ENCODE results near the gene GLT1D1. TPM values are rescaled to one million over a fixed set of nuclear protein-coding genes. Genes with fewer than 3 reads are reported as not detected.

The GLT1D1 gene
- total RNA-seq, 1 donor from 2014 or later, result 5.3 TPM

- intact Hi-C loops (cut with DNase I), result no loop called here
- peaks cover 21% of the 10 kb centered on the region for H3K27me3 ChIP-seq (ENCODE audit: low read depth)
- TF ChIP-seq CTCF (IDR thresholded peaks at IDR 0.05), result no peak
- no peaks in the 10 kb centered on the region for H3K9me3 ChIP-seq
- no peaks in the 10 kb centered on the region for H3K36me3 ChIP-seq
- no peak overlapping the region for H3K4me3 ChIP-seq
- no peaks in the 10 kb centered on the region for H3K4me1 ChIP-seq
- H3K27ac ChIP-seq, result no peak overlapping the region
- no peak for DNase-seq
- no peak for ATAC-seq
Measured at GRCh38 chr12:128852026-128852698, 1.1 kb upstream of the GLT1D1 start.

DNA sequence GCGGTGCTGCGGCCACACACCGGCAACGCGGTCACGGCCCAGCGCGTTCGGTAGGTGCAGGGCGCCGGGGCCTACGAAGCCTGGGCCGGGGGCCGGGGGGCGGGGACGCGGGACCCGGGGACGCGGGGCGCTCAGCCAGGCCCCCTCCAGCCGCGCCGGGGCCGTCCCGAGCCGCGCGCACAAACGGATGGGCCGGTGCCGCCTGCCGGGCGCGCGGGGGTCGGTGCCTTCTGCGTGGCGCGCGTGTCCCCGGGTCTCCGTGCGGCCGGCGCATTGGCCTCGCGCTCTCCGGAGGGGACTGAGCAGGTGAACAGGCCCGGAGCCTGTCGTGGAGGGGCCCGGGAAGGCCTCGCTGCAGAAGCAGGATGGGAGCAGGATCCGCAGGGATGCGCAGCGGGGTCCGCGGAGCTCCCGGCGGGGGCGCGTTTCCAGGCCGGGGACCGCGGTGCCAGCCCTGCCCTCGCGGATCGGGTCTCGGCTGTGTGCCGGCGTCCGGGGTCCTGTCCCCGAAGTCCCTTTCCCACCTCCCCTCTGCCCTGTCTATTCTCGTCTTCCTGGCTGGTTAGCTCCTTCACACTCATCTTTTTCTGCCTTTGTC, 421 bp downstream of the GLT1D1 start:
- Histone ChIP-seq H3K36me3 (no peaks in the 10 kb centered on the region), H3K4me3 (peak overlapping the region; percentile 43), H3K4me1 (no peaks in the 10 kb centered on the region), H3K27ac (peak overlapping the region; percentile 73), H3K27me3 (ENCODE audit: low read depth) (peaks cover 21% of the 10 kb centered on the region), H3K9me3 (no peaks in the 10 kb centered on the region)
- no peak for DNase-seq
- TF ChIP-seq CTCF (IDR thresholded peaks at IDR 0.05), result no peak
- intact Hi-C loops (cut with DNase I), result no loop called here
- ATAC-seq, result peak; percentile 21 to 27

DNA sequence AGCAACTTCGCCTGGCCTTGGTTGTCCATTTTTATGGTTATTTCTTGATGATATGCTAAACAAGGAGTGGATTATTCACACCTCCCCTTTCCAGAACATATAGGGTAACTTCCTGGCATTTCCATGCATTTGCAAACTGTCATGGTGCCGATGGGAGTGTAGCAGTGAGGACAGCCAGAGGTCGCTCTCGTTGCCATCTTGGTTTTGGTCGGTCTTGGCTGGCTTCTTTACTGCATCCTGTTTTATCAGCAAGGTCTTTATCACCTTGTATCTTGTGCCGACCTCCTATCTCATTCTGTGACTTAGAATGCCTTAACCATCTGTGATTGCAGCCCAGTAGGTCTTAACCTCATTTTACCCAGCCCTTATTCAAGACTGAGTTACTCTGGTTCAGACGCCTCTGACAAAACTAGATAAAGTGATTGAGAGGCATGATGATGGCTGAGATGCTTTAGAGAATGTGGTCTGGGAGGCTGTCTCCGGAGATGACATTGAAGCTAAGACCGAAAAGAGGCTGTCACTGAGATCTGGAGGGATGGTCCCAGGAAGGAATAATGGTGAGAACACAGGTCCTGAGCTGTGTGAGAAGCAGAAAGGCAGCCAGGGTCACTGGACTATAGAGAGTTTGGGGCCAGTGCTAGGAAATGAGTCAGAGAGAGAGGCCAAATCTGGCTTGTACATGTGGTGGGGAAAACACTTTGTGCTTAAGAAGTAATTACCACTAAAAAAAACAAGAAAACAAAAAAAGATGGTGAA, 2.9 kb downstream of the GLT1D1 start:
- ATAC-seq (no peak), DNase-seq (no peak)
- H3K4me1 ChIP-seq, result no peaks in the 10 kb centered on the region
- H3K9me3 ChIP-seq, result no peaks in the 10 kb centered on the region
- no peaks in the 10 kb centered on the region for H3K36me3 ChIP-seq
- intact Hi-C loops (cut with DNase I), result no loop called here
- peak overlapping the region; percentile 24 for H3K27ac ChIP-seq
- no peak for TF ChIP-seq CTCF (IDR thresholded peaks at IDR 0.05)
- H3K27me3 ChIP-seq (ENCODE audit: low read depth), result peaks cover 21% of the 10 kb centered on the region
- no peak overlapping the region for H3K4me3 ChIP-seq

DNA sequence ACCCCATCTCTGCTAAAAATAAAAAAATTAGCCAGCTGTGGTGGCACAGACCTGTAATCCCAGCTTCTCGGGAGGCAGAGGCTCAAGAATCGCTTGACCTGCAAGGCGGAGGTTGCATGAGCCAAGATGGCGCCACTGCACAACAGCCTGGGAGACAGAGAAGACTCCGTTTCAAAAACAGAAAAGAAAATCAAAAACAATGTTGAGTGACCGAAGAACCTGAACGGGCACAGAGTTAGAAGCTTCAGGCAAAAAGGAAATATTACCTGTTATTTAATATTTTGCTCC, 3.5 kb downstream of the GLT1D1 start:
- DNase-seq, result no peak
- H3K27ac ChIP-seq, result peak overlapping the region; percentile 24
- no peak for ATAC-seq

More for the DNA sequence above, 3.5 kb downstream of the GLT1D1 start:
- H3K27me3 ChIP-seq (ENCODE audit: low read depth), result peaks cover 21% of the 10 kb centered on the region
- TF ChIP-seq CTCF (IDR thresholded peaks at IDR 0.05), result no peak
- intact Hi-C loops (cut with DNase I), result no loop called here
- no peaks in the 10 kb centered on the region for H3K36me3 ChIP-seq
- H3K4me3 ChIP-seq, result no peak overlapping the region
- H3K4me1 ChIP-seq, result no peaks in the 10 kb centered on the region
- no peaks in the 10 kb centered on the region for H3K9me3 ChIP-seq

Measured in lower lobe of right lung (tissue), 2 donors.